ENCODE measurements around the gene PCOLCE2.
A peak's percentile ranks its signal among the peaks of the same experiment; 100 is the strongest.

Gene PCOLCE2

DNA sequence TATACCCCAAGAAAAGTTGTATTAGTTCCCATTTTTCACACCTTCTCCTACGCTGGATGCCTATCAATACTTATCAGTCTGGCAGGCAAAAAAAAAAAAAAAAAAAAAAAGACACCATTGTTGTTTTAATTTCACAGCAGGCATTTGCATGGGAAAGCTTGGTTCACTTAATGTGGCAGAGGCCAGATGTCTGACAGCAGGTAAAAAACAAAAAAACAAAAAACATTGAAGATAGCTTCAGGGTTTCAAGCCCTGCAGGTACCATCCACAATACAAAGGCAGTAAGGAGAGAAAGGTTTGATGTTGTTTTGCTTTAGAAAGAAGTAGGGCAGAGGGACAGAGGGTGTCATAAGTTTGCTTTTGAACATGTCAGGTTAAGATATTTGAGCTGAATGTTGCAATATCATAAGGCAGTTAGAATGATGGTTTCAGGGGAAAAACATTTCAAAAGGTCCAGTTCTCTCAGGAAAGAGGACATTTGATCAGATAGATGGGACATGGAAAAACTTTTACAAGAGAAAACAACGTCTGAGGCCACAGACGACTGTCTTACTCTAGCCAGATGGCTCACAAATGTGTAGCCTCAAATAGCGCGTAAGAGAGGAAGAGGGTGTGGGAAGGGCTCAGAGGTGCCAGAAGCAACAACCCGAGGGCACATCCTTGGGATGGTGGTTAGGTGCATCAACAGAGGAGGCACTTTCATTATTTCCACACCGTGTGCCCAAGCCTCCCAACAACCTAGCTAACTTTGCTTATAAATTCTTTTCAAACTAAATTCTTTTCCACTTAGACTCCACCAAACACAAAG, 25.7 kb downstream of the PCOLCE2 start:
- Histone ChIP-seq H3K23ac (ENCODE audit: low read length in 2 of 2) (no peak overlapping the region), H2BK120ac (ENCODE audit: low read depth, low read length) (no peak overlapping the region), H3K27ac (ENCODE audit: low read length, poor library complexity, severe bottlenecking) (no peak overlapping the region), H4K91ac (ENCODE audit: low read length) (no peak overlapping the region), H2BK12ac (ENCODE audit: low read length in 2 of 2) (no peak overlapping the region), H3K4me1 (ENCODE audit: control insufficient read depth, insufficient read depth, low read depth, low read length) (peaks cover 3% of the 10 kb centered on the region), H3K9ac (ENCODE audit: low read length) (peak overlapping the region; percentile 49), H4K8ac (ENCODE audit: low read length) (no peak overlapping the region), H2BK15ac (ENCODE audit: low read depth, poor library complexity, severe bottlenecking) (no peak overlapping the region), H3K18ac (ENCODE audit: low read depth in 1 of 2, low read length in 2 of 2) (no peak overlapping the region), H3K36me3 (ENCODE audit: control insufficient read depth in 1 of 2, insufficient read depth in 2 of 2, low read depth in 1 of 2, low read length in 2 of 2) (no peaks in the 10 kb centered on the region), H2BK5ac (ENCODE audit: low read depth, low read length, poor library complexity, severe bottlenecking) (no peak overlapping the region), H3K14ac (ENCODE audit: low read length in 2 of 2) (no peak overlapping the region), H3K4me3 (ENCODE audit: insufficient read depth in 1 of 2, low read depth in 1 of 2, low read length in 2 of 2) (peak overlapping the region in 1 of 2 experiments; percentile 41), H3K79me1 (replicated peaks; ENCODE audit: low read length, poor library complexity, severe bottlenecking) (no peaks in the 10 kb centered on the region), H2AFZ (ENCODE audit: low read depth, low read length) (no peak overlapping the region), H3K9me3 (ENCODE audit: control insufficient read depth, low read length) (no peaks in the 10 kb centered on the region), H3K4ac (ENCODE audit: low read depth in 1 of 2, low read length in 2 of 2) (no peak overlapping the region), H3K4me2 (ENCODE audit: low read length, poor library complexity, severe bottlenecking) (no peak overlapping the region), H2AK5ac (ENCODE audit: low read length, severe bottlenecking) (no peak overlapping the region), H3K27me3 (ENCODE audit: control insufficient read depth in 1 of 2, insufficient read depth in 1 of 2, low read length in 2 of 2) (no peaks in the 10 kb centered on the region)
- WGBS, result 42% methylated on average over 5 of the region's 7 CpGs
- no peak for DNase-seq

GRCh38 chr3:142861926-142862325, 27.0 kb downstream of the PCOLCE2 start:
- H3K23ac ChIP-seq (ENCODE audit: low read length in 2 of 2), result no peak overlapping the region
- H2BK120ac ChIP-seq (ENCODE audit: low read depth, low read length), result no peak overlapping the region
- no peak overlapping the region for H3K4me3 ChIP-seq (ENCODE audit: insufficient read depth in 1 of 2, low read depth in 1 of 2, low read length in 2 of 2)
- H3K79me1 ChIP-seq (replicated peaks; ENCODE audit: low read length, poor library complexity, severe bottlenecking), result no peaks in the 10 kb centered on the region
- H2BK5ac ChIP-seq (ENCODE audit: low read depth, low read length, poor library complexity, severe bottlenecking), result peak overlapping the region; percentile 3
- DNase-seq, result no peak
- H4K91ac ChIP-seq (ENCODE audit: low read length), result no peak overlapping the region
- no peaks in the 10 kb centered on the region for H3K36me3 ChIP-seq (ENCODE audit: control insufficient read depth in 1 of 2, insufficient read depth in 2 of 2, low read depth in 1 of 2, low read length in 2 of 2)
- H2AK5ac ChIP-seq (ENCODE audit: low read length, severe bottlenecking), result no peak overlapping the region
- no peak overlapping the region for H3K4me2 ChIP-seq (ENCODE audit: low read length, poor library complexity, severe bottlenecking)
- H2AFZ ChIP-seq (ENCODE audit: low read depth, low read length), result no peak overlapping the region
- no peak overlapping the region for H3K4ac ChIP-seq (ENCODE audit: low read depth in 1 of 2, low read length in 2 of 2)
- no peaks in the 10 kb centered on the region for H3K27me3 ChIP-seq (ENCODE audit: control insufficient read depth in 1 of 2, insufficient read depth in 1 of 2, low read length in 2 of 2)
- H2BK12ac ChIP-seq (ENCODE audit: low read length in 2 of 2), result no peak overlapping the region
- no peak overlapping the region for H3K14ac ChIP-seq (ENCODE audit: low read length in 2 of 2)
- no peak overlapping the region for H3K27ac ChIP-seq (ENCODE audit: low read length, poor library complexity, severe bottlenecking)
- H3K9me3 ChIP-seq (ENCODE audit: control insufficient read depth, low read length), result no peaks in the 10 kb centered on the region
- no peak overlapping the region for H3K9ac ChIP-seq (ENCODE audit: low read length)
- 50% methylated on average over 2 of the region's 4 CpGs for WGBS
- H4K8ac ChIP-seq (ENCODE audit: low read length), result no peak overlapping the region
- peaks cover 5% of the 10 kb centered on the region for H3K4me1 ChIP-seq (ENCODE audit: control insufficient read depth, insufficient read depth, low read depth, low read length)
- no peak overlapping the region for H2BK15ac ChIP-seq (ENCODE audit: low read depth, poor library complexity, severe bottlenecking)
- H3K18ac ChIP-seq (ENCODE audit: low read depth in 1 of 2, low read length in 2 of 2), result no peak overlapping the region

GRCh38 chr3:142858043-142858442, 30.8 kb downstream of the PCOLCE2 start:
- H2BK12ac ChIP-seq (ENCODE audit: low read length in 2 of 2), result no peak overlapping the region
- no peak overlapping the region for H3K27ac ChIP-seq (ENCODE audit: low read length, poor library complexity, severe bottlenecking)
- H3K9me3 ChIP-seq (ENCODE audit: control insufficient read depth, low read length), result no peaks in the 10 kb centered on the region
- H3K4me3 ChIP-seq (ENCODE audit: insufficient read depth in 1 of 2, low read depth in 1 of 2, low read length in 2 of 2), result no peak overlapping the region
- WGBS, result 78% methylated on average over 3 of the region's 3 CpGs
- H3K27me3 ChIP-seq (ENCODE audit: control insufficient read depth in 1 of 2, insufficient read depth in 1 of 2, low read length in 2 of 2), result no peaks in the 10 kb centered on the region
- H3K18ac ChIP-seq (ENCODE audit: low read depth in 1 of 2, low read length in 2 of 2), result no peak overlapping the region
- H2AFZ ChIP-seq (ENCODE audit: low read depth, low read length), result no peak overlapping the region
- H2BK15ac ChIP-seq (ENCODE audit: low read depth, poor library complexity, severe bottlenecking), result no peak overlapping the region
- H3K4ac ChIP-seq (ENCODE audit: low read depth in 1 of 2, low read length in 2 of 2), result no peak overlapping the region
- H3K4me1 ChIP-seq (ENCODE audit: control insufficient read depth, insufficient read depth, low read depth, low read length), result peaks cover 9% of the 10 kb centered on the region
- no peak overlapping the region for H3K4me2 ChIP-seq (ENCODE audit: low read length, poor library complexity, severe bottlenecking)
- H3K14ac ChIP-seq (ENCODE audit: low read length in 2 of 2), result no peak overlapping the region
- DNase-seq, result no peak
- H3K36me3 ChIP-seq (ENCODE audit: control insufficient read depth in 1 of 2, insufficient read depth in 2 of 2, low read depth in 1 of 2, low read length in 2 of 2), result no peaks in the 10 kb centered on the region
- H2BK120ac ChIP-seq (ENCODE audit: low read depth, low read length), result no peak overlapping the region
- no peak overlapping the region for H3K23ac ChIP-seq (ENCODE audit: low read length in 2 of 2)
- no peak overlapping the region for H4K91ac ChIP-seq (ENCODE audit: low read length)
- no peak overlapping the region for H2AK5ac ChIP-seq (ENCODE audit: low read length, severe bottlenecking)
- H3K79me1 ChIP-seq (replicated peaks; ENCODE audit: low read length, poor library complexity, severe bottlenecking), result no peaks in the 10 kb centered on the region
- H4K8ac ChIP-seq (ENCODE audit: low read length), result no peak overlapping the region
- H3K9ac ChIP-seq (ENCODE audit: low read length), result no peak overlapping the region
- no peak overlapping the region for H2BK5ac ChIP-seq (ENCODE audit: low read depth, low read length, poor library complexity, severe bottlenecking)

- no peaks in the 10 kb centered on the region for H3K79me1 ChIP-seq (replicated peaks; ENCODE audit: low read length, poor library complexity, severe bottlenecking)
- no peak overlapping the region for H2AK5ac ChIP-seq (ENCODE audit: low read length, severe bottlenecking)
- H3K9me3 ChIP-seq (ENCODE audit: control insufficient read depth, low read length), result no peaks in the 10 kb centered on the region
- no peak overlapping the region for H2BK12ac ChIP-seq (ENCODE audit: low read length in 2 of 2)
- H3K4me2 ChIP-seq (ENCODE audit: low read length, poor library complexity, severe bottlenecking), result no peak overlapping the region
- no peaks in the 10 kb centered on the region for H3K36me3 ChIP-seq (ENCODE audit: control insufficient read depth in 1 of 2, insufficient read depth in 2 of 2, low read depth in 1 of 2, low read length in 2 of 2)
- H3K27ac ChIP-seq (ENCODE audit: low read length, poor library complexity, severe bottlenecking), result no peak overlapping the region
- no peak overlapping the region for H4K8ac ChIP-seq (ENCODE audit: low read length)
- no peaks in the 10 kb centered on the region for H3K27me3 ChIP-seq (ENCODE audit: control insufficient read depth in 1 of 2, insufficient read depth in 1 of 2, low read length in 2 of 2)
- peak; percentile 16 for DNase-seq
- H2BK15ac ChIP-seq (ENCODE audit: low read depth, poor library complexity, severe bottlenecking), result no peak overlapping the region
- no peak overlapping the region for H3K18ac ChIP-seq (ENCODE audit: low read depth in 1 of 2, low read length in 2 of 2)
- no peak overlapping the region for H3K4ac ChIP-seq (ENCODE audit: low read depth in 1 of 2, low read length in 2 of 2)
- no peak overlapping the region for H2BK5ac ChIP-seq (ENCODE audit: low read depth, low read length, poor library complexity, severe bottlenecking)
- no peak overlapping the region for H3K9ac ChIP-seq (ENCODE audit: low read length)
- H3K23ac ChIP-seq (ENCODE audit: low read length in 2 of 2), result no peak overlapping the region
- H3K4me1 ChIP-seq (ENCODE audit: control insufficient read depth, insufficient read depth, low read depth, low read length), result peaks cover 11% of the 10 kb centered on the region
- no peak overlapping the region for H2BK120ac ChIP-seq (ENCODE audit: low read depth, low read length)
- no peak overlapping the region for H3K4me3 ChIP-seq (ENCODE audit: insufficient read depth in 1 of 2, low read depth in 1 of 2, low read length in 2 of 2)
- no peak overlapping the region for H3K14ac ChIP-seq (ENCODE audit: low read length in 2 of 2)
- WGBS, result 72% methylated on average over 5 of the region's 6 CpGs
- no peak overlapping the region for H2AFZ ChIP-seq (ENCODE audit: low read depth, low read length)
- H4K91ac ChIP-seq (ENCODE audit: low read length), result no peak overlapping the region
Observed at GRCh38 chr3:142857056-142857455, 31.8 kb downstream of the PCOLCE2 start.

All from mesenchymal stem cell (in vitro differentiated cells and primary cell).